Stomach smooth muscle (tissue), 2 donors: ENCODE data around the gene TUB.

Experiments
- H3K27ac ChIP-seq: one replicate; pipeline ENCODE4 v1.7.0; 2013; ENCODE audit warnings: mild to moderate bottlenecking, low read length, inconsistent platforms
- H3K27me3 ChIP-seq, 2 donors: one replicate each; pipeline ENCODE4 v1.7.0; 2013; ENCODE audit warnings: low read length in 2 of 2; ENCODE audit not compliant: insufficient read depth in 2 of 2, control insufficient read depth in 1 of 2
- H3K36me3 ChIP-seq, 2 donors: one replicate each; pipeline ENCODE4 v1.7.0; 2013; ENCODE audit warnings: low read length in 2 of 2; ENCODE audit not compliant: control insufficient read depth in 2 of 2, insufficient read depth in 2 of 2
- H3K4me1 ChIP-seq: one replicate; pipeline ENCODE4 v1.7.0; 2013; ENCODE audit warnings: low read length; ENCODE audit not compliant: control insufficient read depth, insufficient read depth
- H3K4me3 ChIP-seq, 2 donors: one replicate each; pipeline ENCODE4 v1.7.0; 2013; ENCODE audit warnings: low read length in 2 of 2
- H3K9ac ChIP-seq, 2 donors: one replicate each; pipeline ENCODE4 v1.7.0; 2013; ENCODE audit warnings: low read length in 2 of 2, mild to moderate bottlenecking in 1 of 2
- H3K9me3 ChIP-seq, 2 donors: one replicate each; pipeline ENCODE4 v1.7.0; 2013; ENCODE audit warnings: low read length in 2 of 2; ENCODE audit not compliant: control insufficient read depth in 2 of 2
- donor health status: healthy.
- donor health status: Pancreatic carcinoma.

TUB gene

GRCh38 chr11:8109675-8110074 is 28.7 kb downstream of the TUB start:
- Histone ChIP-seq H3K36me3 (peaks cover 10 to 21% of the 10 kb centered on the region in 2 donors), H3K9ac (no peak overlapping the region), H3K27ac (no peak overlapping the region), H3K4me1 (peaks cover 8% of the 10 kb centered on the region), H3K4me3 (no peak overlapping the region), H3K9me3 (no peaks in the 10 kb centered on the region), H3K27me3 (no peaks in the 10 kb centered on the region)

GRCh38 chr11:8110396-8110795 is 29.4 kb downstream of the TUB start:
- Histone ChIP-seq H3K4me1 (peaks cover 8% of the 10 kb centered on the region), H3K4me3 (no peak overlapping the region), H3K9me3 (no peaks in the 10 kb centered on the region), H3K36me3 (peaks cover 9 to 19% of the 10 kb centered on the region in 2 donors), H3K27ac (no peak overlapping the region), H3K9ac (no peak overlapping the region), H3K27me3 (no peaks in the 10 kb centered on the region)

GRCh38 chr11:8111636-8112035 is 30.6 kb downstream of the TUB start:
- Histone ChIP-seq H3K9ac (no peak overlapping the region), H3K4me3 (peak overlapping the region; percentile 44 to 54), H3K36me3 (peaks cover 5 to 16% of the 10 kb centered on the region in 2 donors), H3K27me3 (no peaks in the 10 kb centered on the region), H3K9me3 (no peaks in the 10 kb centered on the region), H3K27ac (no peak overlapping the region), H3K4me1 (peaks cover 8% of the 10 kb centered on the region)

GRCh38 chr11:8122173-8122764 is 41.3 kb downstream of the TUB start:
- H3K9me3 ChIP-seq = no peaks in the 10 kb centered on the region
- H3K4me1 ChIP-seq = no peaks in the 10 kb centered on the region
- H3K27me3 ChIP-seq = no peaks in the 10 kb centered on the region
- no peaks in the 10 kb centered on the region for H3K36me3 ChIP-seq
- H3K9ac ChIP-seq = no peak overlapping the region
- no peak overlapping the region for H3K4me3 ChIP-seq
- no peak overlapping the region for H3K27ac ChIP-seq

GRCh38 chr11:8126649-8127289 is 45.8 kb downstream of the TUB start:
- no peaks in the 10 kb centered on the region for H3K9me3 ChIP-seq
- H3K4me1 ChIP-seq = no peaks in the 10 kb centered on the region
- H3K27ac ChIP-seq = no peak overlapping the region
- no peaks in the 10 kb centered on the region for H3K36me3 ChIP-seq
- no peaks in the 10 kb centered on the region for H3K27me3 ChIP-seq
- H3K9ac ChIP-seq = no peak overlapping the region
- no peak overlapping the region for H3K4me3 ChIP-seq

GRCh38 chr11:8127447-8127846 is 46.4 kb downstream of the TUB start:
- Histone ChIP-seq H3K4me1 (no peaks in the 10 kb centered on the region), H3K27me3 (no peaks in the 10 kb centered on the region), H3K36me3 (no peaks in the 10 kb centered on the region), H3K27ac (no peak overlapping the region), H3K9me3 (no peaks in the 10 kb centered on the region), H3K9ac (no peak overlapping the region), H3K4me3 (no peak overlapping the region)

GRCh38 chr11:8138526-8138925 is 57.5 kb downstream of the TUB start:
- Histone ChIP-seq H3K4me3 (no peak overlapping the region), H3K4me1 (no peaks in the 10 kb centered on the region), H3K27me3 (no peaks in the 10 kb centered on the region), H3K36me3 (peaks cover 4 to 8% of the 10 kb centered on the region in 2 donors), H3K9ac (no peak overlapping the region), H3K9me3 (no peaks in the 10 kb centered on the region), H3K27ac (no peak overlapping the region)

- no peak overlapping the region for H3K27ac ChIP-seq
- no peak overlapping the region for H3K9ac ChIP-seq
- H3K27me3 ChIP-seq = no peaks in the 10 kb centered on the region
- peaks cover 4% of the 10 kb centered on the region for H3K4me1 ChIP-seq
- no peaks in the 10 kb centered on the region for H3K36me3 ChIP-seq
- no peak overlapping the region for H3K4me3 ChIP-seq
- no peaks in the 10 kb centered on the region for H3K9me3 ChIP-seq
Observed at GRCh38 chr11:8149726-8150125, 68.7 kb downstream of the TUB start.
